ENCODE results near the gene SLC50A1. TPM values are rescaled to one million over a fixed set of nuclear protein-coding genes. Genes with fewer than 3 reads are reported as not detected.
A peak's percentile ranks its signal among the peaks of the same experiment; 100 is the strongest.
"Not testable (repeated sequence)": the region's sequence is repeated elsewhere in the genome, so short reads cannot be mapped to it uniquely, and the experiment has no call there.

Gene SLC50A1
- polyA plus RNA-seq, 6 donors from 2014 or later, result 152 to 273 (median 201) TPM

DNA sequence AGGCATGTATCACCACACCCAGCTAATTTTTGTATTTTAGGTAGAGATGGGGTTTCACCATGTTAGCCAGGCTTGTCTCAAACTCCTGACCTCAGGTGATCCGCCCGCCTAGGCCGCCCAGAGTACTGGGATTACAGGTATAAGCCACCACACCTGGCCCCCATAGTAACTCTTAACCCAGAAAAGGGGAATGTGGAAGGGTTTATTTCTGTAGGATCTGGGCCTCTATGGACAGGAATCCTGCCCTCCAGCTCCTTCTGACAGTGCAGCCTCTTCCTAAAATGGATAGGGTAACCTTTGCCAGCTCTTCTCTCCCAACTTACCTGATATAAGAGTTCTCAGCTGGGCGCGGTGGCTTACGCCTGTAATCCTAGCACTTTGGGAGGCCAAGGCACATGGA, 27.0 kb downstream of the SLC50A1 start:
- not testable (repeated sequence) for H3K36me3 Mint-ChIP-seq; H3K27me3 Mint-ChIP-seq; H3K4me3 Mint-ChIP-seq; H3K9me3 Mint-ChIP-seq; DNase-seq; ATAC-seq (ENCODE audit: low read depth in 2 of 2); H3K27ac Mint-ChIP-seq
- peaks cover 12 to 17% (median 13%) of the 10 kb centered on the region in 3 donors for H3K4me1 Mint-ChIP-seq

DNA sequence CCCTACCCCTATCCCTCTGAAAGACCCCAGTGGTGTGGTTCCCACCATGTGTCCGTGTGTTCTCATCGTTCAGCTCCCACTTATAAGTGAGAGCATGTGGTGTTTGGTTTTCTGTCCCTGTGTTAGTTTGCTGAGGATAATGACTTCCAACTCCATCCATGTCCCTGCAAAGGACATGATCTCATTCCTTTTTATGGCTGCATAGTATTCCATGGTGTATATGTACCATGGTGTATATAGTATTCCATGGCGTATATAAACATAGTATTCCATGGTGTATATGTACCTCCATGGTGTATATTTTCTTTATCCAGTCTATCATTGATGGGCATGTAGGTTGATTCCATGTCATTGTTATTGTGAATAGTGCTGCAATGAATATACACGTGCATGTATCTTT, 28.1 kb downstream of the SLC50A1 start:
- H3K9me3 Mint-ChIP-seq; ATAC-seq (ENCODE audit: low read depth in 2 of 2); H3K36me3 Mint-ChIP-seq; DNase-seq; H3K27me3 Mint-ChIP-seq: not testable (repeated sequence)
- Mint-ChIP-seq H3K4me1 (peaks cover 16 to 21% (median 17%) of the 10 kb centered on the region in 3 donors), H3K27ac (peak overlapping the region in 1 of 6 donors; percentile 65), H3K4me3 (peak overlapping the region in 1 of 8 donors; percentile 48)

DNA sequence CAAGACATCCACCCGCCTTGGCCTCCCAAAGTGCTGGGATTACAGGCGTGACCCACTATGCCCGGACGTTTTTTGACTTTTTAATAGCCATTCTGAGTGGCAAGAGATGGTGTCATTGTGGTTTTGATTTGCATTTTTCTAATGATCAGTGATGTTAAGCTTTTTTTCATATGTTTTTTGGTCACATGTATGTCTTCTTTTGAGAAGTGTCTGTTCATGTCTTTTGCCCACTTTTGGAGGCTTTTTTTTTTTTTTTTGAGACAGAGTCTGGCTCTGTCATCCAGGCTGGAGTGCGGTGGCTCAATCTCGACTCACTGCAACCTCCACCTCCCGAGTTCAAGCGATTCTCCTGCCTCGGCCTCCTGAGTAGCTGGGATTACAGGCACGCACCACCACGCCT, 29.0 kb downstream of the SLC50A1 start:
- ATAC-seq (ENCODE audit: low read depth in 2 of 2); H3K27me3 Mint-ChIP-seq; H3K9me3 Mint-ChIP-seq; DNase-seq; H3K4me3 Mint-ChIP-seq; H3K36me3 Mint-ChIP-seq: not testable (repeated sequence)
- Mint-ChIP-seq H3K27ac (peak overlapping the region in 1 of 6 donors; percentile 28), H3K4me1 (peaks cover 16 to 21% (median 20%) of the 10 kb centered on the region in 3 donors)

DNA sequence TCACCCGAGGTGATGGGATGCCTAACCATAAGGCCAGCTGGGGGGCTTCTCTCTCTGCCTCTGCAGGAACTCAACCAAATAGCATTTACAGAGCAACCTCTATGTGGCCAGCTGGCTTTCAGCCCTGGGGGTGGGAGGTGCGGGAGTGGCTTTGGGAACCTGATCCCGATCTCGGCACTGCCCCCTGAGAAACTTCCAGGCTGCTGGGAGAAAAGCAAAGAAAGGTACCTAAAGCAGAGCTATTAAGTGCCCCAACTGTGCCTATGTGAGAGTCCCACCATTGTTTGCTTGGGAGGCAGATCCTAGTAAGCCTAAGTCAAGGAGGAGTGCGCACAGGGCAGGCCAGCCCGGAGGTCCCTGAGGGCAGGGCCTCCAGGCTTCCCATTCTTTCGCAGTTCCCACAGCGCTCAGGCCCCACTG, 30.4 kb downstream of the SLC50A1 start:
- peak overlapping the region in 3 of 8 donors; percentile 12 to 29 (median 15) for H3K4me3 Mint-ChIP-seq
- H3K27ac Mint-ChIP-seq, result peak overlapping the region in 1 of 6 donors; percentile 79
- peaks cover 0 to 2% (median 0%) of the 10 kb centered on the region in 7 donors for H3K9me3 Mint-ChIP-seq
- peaks cover 5 to 9% of the 10 kb centered on the region in 2 donors for H3K36me3 Mint-ChIP-seq
- no peaks in the 10 kb centered on the region for H3K27me3 Mint-ChIP-seq
- no peak for ATAC-seq (ENCODE audit: low read depth in 2 of 2)
- no peak for DNase-seq
- H3K4me1 Mint-ChIP-seq, result peaks cover 16 to 24% (median 21%) of the 10 kb centered on the region in 3 donors

DNA sequence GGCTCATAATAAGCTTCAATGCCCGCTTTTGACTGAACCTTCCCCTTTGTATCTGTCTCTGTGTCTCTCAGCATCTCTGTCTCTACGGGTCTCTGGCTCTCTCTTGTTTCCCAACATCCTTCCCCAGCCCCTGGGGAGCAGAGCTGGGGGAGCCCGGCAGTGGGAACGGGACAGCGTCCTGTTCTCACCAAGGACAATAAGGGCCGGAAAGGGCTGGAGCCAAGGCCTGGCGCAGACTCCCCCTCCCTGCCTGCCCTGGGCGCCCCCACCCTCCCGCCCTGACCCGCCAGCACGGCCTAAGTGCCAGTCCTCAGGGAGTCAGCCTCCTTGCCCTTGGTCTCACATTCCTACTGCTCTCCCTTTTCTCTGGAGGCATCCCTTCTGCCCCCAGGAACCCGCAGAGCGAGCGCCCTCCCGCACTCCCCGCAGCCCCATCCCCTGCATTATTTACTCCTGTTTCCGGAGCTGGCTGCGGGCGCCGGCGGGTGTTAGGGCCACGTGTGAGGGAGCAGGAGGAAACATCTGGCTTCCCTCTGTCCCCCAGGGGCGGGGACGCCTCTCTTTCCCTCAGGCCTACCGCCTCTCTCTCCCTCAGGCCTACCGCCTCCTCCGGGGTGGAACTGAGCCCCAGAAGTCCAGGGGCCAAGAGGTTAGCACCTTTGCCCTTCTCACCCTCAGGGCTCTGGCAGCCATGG, 31.0 kb downstream of the SLC50A1 start:
- ATAC-seq (ENCODE audit: low read depth in 2 of 2) (peak; percentile 4 to 6), DNase-seq (no peak)
- Mint-ChIP-seq H3K4me1 (peaks cover 16 to 26% (median 21%) of the 10 kb centered on the region in 3 donors), H3K36me3 (peaks cover 5 to 9% of the 10 kb centered on the region in 2 donors), H3K9me3 (peaks cover 0 to 2% (median 0%) of the 10 kb centered on the region in 7 donors), H3K27me3 (no peaks in the 10 kb centered on the region), H3K4me3 (peak overlapping the region; percentile 72 to 90 (median 86)), H3K27ac (peak overlapping the region in 4 of 6 donors; percentile 54 to 94 (median 72))

DNA sequence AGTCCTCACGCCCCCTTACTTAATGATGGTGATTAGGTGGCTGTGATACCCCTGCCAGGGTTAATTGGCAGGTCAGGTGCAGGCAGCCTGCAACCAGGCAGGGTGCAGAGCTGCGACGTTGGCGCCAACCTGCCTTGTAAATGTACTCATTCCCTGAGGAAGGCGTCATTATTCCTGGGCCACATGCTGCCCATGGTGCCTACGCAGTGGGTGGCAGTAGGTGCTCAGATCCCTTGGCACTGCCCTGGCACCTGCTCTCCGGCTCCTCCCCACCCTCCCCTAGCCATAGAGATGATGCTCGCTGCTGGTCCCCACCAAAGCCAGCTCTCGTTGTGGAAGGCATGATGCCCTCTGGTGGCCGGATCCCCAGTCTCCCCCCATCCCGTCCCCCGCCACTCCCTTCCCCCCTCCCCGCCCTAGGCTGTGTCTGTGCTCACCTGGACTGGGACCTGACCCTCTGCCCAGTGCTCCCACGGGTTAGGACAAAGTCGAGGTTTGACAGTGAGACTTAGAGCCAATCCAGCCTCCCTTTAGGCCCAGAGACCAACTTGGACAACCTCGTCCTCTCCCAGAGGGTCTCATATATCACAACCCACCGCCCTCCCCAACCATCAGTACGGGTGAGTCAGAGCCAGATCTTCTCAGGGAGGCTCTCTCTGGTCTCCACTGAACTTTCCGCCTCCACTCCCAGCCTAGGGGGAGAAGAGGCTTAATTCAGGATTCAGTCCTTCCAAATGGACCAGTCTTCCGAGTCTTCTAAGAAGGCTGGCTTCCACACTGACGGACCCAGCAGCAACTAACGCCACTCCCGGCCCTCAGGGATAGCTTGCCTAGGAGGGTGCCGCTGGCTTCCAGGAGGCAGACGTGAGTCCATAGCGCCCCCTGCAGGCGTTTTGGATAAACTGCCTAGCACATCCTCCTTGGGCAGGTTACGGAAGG, 31.8 kb downstream of the SLC50A1 start:
- H3K27ac Mint-ChIP-seq, result peak overlapping the region; percentile 64 to 97 (median 91)
- H3K36me3 Mint-ChIP-seq, result peaks cover 5 to 9% of the 10 kb centered on the region in 2 donors
- ATAC-seq (ENCODE audit: low read depth in 2 of 2) (peak; percentile 85), DNase-seq (peak; percentile 84)
- H3K27me3 Mint-ChIP-seq, result no peaks in the 10 kb centered on the region
- H3K9me3 Mint-ChIP-seq, result peaks cover 0 to 2% (median 0%) of the 10 kb centered on the region in 7 donors
- H3K4me1 Mint-ChIP-seq, result peaks cover 23 to 34% (median 26%) of the 10 kb centered on the region in 3 donors
- H3K4me3 Mint-ChIP-seq, result peak overlapping the region; percentile 72 to 90 (median 86)

DNA sequence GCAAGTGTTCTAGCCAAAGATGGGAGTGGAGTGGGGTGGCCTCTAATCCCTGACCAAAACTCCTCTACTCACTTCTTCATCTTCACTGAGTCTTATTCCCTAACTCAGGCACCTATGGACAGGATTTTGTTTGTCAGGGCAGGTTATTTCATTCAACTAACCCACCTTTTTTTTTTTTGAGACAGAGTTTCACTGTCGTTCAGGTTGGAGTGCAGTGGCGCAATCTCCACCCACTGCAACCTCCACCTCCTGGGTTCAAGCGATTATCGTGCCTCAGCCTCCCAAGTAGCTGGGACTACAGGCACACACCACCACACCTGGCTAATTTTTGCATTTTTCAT, 32.4 kb downstream of the SLC50A1 start:
- Mint-ChIP-seq H3K4me3 (peak overlapping the region; percentile 72 to 90 (median 86)), H3K27ac (peak overlapping the region in 1 of 6 donors; percentile 88), H3K4me1 (peaks cover 29 to 39% (median 30%) of the 10 kb centered on the region in 3 donors)
- not testable (repeated sequence) for ATAC-seq (ENCODE audit: low read depth in 2 of 2); DNase-seq; H3K36me3 Mint-ChIP-seq; H3K9me3 Mint-ChIP-seq; H3K27me3 Mint-ChIP-seq

DNA sequence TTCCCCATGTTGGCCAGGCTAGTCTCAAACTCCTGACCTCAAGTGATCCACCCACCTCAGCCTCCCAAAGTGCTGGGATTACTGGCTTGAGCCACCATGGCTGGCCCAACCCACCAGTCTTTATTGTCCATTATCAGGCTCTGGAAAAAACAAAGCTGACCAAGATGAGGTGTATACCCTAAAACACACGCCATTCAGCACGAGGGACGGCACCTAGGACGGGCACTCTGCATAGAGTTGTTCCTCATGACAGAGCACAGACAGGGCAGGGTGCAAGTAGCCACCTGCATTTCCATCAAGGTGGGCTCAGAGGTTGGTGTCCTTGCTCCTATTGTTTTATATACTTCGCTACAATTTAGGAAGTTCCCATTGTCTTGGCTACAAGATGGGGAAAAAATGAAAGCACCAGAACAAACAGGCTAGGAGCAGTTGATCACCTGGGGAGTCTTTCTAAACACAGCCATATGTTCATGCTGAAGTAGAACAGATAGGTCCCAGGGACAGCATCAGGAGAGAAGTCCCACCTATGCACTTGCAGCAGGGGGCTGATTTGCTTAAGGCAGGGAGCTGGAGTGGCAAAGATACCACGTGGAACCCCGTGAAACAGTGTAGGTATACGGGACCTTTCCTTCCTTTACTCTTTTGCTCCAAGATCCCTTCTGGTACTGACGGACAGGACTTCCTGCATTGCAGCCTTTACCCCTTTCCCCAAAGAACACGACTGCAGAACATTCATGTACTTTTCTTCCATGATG, 33.0 kb downstream of the SLC50A1 start:
- Mint-ChIP-seq H3K27ac (peak overlapping the region in 1 of 6 donors; percentile 34), H3K4me3 (peak overlapping the region in 2 of 8 donors; percentile 41 to 44), H3K9me3 (peaks cover 0 to 2% (median 0%) of the 10 kb centered on the region in 7 donors), H3K27me3 (no peaks in the 10 kb centered on the region), H3K4me1 (peaks cover 34 to 45% (median 35%) of the 10 kb centered on the region in 3 donors), H3K36me3 (peaks cover 5 to 9% of the 10 kb centered on the region in 2 donors)
- ATAC-seq (ENCODE audit: low read depth in 2 of 2) (no peak), DNase-seq (no peak)

DNA sequence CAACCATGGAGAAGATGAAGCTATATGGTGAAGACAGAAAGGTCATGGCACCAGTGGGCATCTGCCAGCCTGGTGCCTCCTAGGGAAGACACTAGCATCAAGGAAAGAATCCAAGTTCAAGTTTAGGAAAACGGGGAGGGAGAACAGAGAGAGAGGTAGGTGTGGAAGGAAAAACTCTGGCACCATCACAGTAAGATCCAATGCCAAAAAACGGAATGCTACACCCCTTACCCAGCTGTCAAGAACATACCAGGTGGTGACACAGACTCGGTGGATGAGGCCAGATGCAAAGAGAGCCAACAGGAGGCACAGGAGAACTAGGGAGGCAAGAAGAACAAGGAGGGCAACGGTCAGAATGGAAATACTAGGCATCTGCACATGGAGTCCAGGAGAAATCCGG, 33.9 kb downstream of the SLC50A1 start:
- DNase-seq (no peak), ATAC-seq (ENCODE audit: low read depth in 2 of 2) (no peak)
- H3K36me3 Mint-ChIP-seq, result peaks cover 5 to 9% of the 10 kb centered on the region in 2 donors
- H3K4me3 Mint-ChIP-seq, result peak overlapping the region in 2 of 8 donors; percentile 41 to 44
- H3K27me3 Mint-ChIP-seq, result no peaks in the 10 kb centered on the region
- peaks cover 44 to 50% (median 44%) of the 10 kb centered on the region in 3 donors for H3K4me1 Mint-ChIP-seq
- H3K9me3 Mint-ChIP-seq, result no peaks in the 10 kb centered on the region
- H3K27ac Mint-ChIP-seq, result peak overlapping the region in 1 of 6 donors; percentile 8

DNA sequence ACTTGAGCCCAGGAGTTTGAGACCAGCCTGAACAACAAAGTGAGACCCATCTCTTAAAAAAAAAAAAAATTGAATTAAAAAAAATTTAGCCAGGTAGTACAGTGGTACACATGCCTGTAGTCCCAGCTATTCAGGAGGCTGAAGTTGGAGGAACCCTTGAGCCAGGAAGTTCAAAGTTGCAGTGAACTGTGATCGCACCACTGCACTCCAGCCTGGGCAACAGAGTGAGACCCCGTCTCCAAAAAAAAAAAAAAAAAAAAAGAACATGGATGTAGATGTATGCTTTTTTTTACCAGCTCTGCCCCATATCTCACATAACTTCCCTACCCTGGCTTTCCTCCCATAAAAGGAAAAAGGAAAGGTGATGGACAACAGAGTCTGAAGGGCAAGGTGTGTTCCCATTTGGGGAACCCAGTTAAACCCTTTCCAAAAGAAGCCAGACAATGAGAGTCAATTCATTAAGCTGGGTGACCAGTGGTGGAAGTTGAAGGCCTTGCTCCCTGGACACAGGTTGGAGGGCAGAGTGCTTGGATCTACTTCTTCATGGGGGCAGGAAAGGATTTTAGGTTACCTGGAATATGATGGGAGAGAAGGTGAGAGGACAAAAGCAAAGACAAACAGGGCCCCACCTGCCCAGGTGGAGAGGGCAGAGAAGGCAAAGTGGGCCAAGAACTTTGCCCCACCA, 34.6 kb downstream of the SLC50A1 start:
- peaks cover 49 to 56% (median 49%) of the 10 kb centered on the region in 3 donors for H3K4me1 Mint-ChIP-seq
- ATAC-seq (ENCODE audit: low read depth in 2 of 2), result no peak
- H3K9me3 Mint-ChIP-seq, result no peaks in the 10 kb centered on the region
- no peak for DNase-seq
- H3K27ac Mint-ChIP-seq, result peak overlapping the region in 1 of 6 donors; percentile 42
- no peaks in the 10 kb centered on the region for H3K27me3 Mint-ChIP-seq
- peak overlapping the region in 4 of 8 donors; percentile 10 to 63 (median 30) for H3K4me3 Mint-ChIP-seq
- peaks cover 5 to 9% of the 10 kb centered on the region in 2 donors for H3K36me3 Mint-ChIP-seq

DNA sequence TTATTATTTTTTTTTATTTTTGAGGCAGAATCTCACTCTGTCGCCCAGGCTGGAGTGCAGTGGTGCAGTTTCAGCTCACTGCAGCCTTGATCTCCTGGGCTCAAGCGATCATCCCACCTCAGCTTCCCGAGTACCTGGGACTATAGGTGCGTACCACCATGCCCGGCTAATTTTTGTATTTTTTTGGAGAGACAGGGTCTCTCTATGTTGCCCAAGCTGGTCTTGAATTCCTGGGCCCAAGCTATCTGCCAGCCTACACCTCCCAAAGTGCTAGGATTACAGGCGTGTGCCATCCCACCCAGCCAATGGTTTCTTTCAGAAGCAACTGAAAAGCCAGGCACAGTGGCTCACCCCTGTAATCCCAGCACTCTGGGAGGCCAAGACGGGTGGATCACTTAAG, 35.2 kb downstream of the SLC50A1 start:
- no peak for ATAC-seq (ENCODE audit: low read depth in 2 of 2)
- Mint-ChIP-seq H3K27ac (peak overlapping the region in 1 of 6 donors; percentile 19), H3K4me1 (peaks cover 49 to 53% (median 49%) of the 10 kb centered on the region in 3 donors), H3K36me3 (peaks cover 5 to 9% of the 10 kb centered on the region in 2 donors), H3K4me3 (peak overlapping the region in 3 of 8 donors; percentile 88 to 100 (median 99)), H3K27me3 (no peaks in the 10 kb centered on the region), H3K9me3 (no peaks in the 10 kb centered on the region)
- DNase-seq, result no peak
